Right kidney (tissue), 1 donor: ENCODE measurements around the gene RAD50.
A peak's percentile ranks its signal among the peaks of the same experiment; 100 is the strongest.
"Not testable (repeated sequence)": the region's sequence is repeated elsewhere in the genome, so short reads cannot be mapped to it uniquely, and the experiment has no call there.

Source experiments
- DNase-seq: peaks from one replicate; pipeline ENCODE4 v3.0.0-alpha.2; 2016

RAD50 gene

GRCh38 chr5:132677191-132677590 lies 120.4 kb downstream of the RAD50 start:
- no peak for DNase-seq

GRCh38 chr5:132677682-132678400 lies 121.1 kb downstream of the RAD50 start:
- no peak for DNase-seq

GRCh38 chr5:132678735-132679134 lies 122.0 kb downstream of the RAD50 start:
- DNase-seq = no peak

- no peak for DNase-seq
These were observed 122.4 kb downstream of the RAD50 start for GRCh38 chr5:132679166-132679565.

- DNase-seq = no peak
These were observed 123.1 kb downstream of the RAD50 start for GRCh38 chr5:132679717-132680380.

GRCh38 chr5:132680780-132681475 lies 124.2 kb downstream of the RAD50 start:
- no peak for DNase-seq

GRCh38 chr5:132681476-132681831 lies 124.7 kb downstream of the RAD50 start:
- no peak for DNase-seq

GRCh38 chr5:132681983-132682382 lies 125.2 kb downstream of the RAD50 start:
- DNase-seq = no peak

- DNase-seq = no peak
These were observed 127.7 kb downstream of the RAD50 start for GRCh38 chr5:132684491-132684890.

- DNase-seq = no peak
These were observed 128.3 kb downstream of the RAD50 start for GRCh38 chr5:132684922-132685720.

- no peak for DNase-seq
These were observed 129.4 kb downstream of the RAD50 start for GRCh38 chr5:132686193-132686592.

- DNase-seq = no peak
These were observed 131.2 kb downstream of the RAD50 start for GRCh38 chr5:132687995-132688394.

- no peak for DNase-seq
These were observed 132.0 kb downstream of the RAD50 start for GRCh38 chr5:132688536-132689339.

- peak; percentile 32 for DNase-seq
These were observed 132.7 kb downstream of the RAD50 start for GRCh38 chr5:132689513-132689912.

GRCh38 chr5:132690156-132690555 lies 133.4 kb downstream of the RAD50 start:
- DNase-seq = no peak

GRCh38 chr5:132691755-132692631 lies 135.2 kb downstream of the RAD50 start:
- DNase-seq = not testable (repeated sequence)

- DNase-seq = no peak
These were observed 135.8 kb downstream of the RAD50 start for GRCh38 chr5:132692632-132692967.
